ENCODE results near the gene NEUROD6. TPM values are rescaled to one million over a fixed set of nuclear protein-coding genes. Genes with fewer than 3 reads are reported as not detected.

The NEUROD6 gene
- total RNA-seq, 2 experiments from 2014 or later = not detected

DNA sequence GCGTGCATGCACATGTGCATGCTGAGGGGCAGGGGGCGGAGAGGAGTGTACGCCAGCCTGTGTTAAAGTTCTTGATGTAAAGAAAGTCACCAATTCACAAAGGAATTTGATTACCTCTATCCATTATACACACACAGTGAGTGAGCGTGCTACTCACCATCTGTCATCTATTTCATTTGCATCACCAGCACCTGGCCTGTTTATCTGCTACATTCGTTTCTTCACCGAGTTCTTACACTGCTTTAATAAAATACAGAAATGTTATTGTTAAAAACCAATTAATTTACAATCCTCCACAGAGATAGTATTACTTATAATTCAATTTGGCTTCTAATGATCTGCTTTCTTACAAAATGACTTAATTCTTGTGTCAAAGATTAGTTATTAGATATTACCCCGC is 32.6 kb downstream of the NEUROD6 start:
- Histone ChIP-seq H2AFZ (ENCODE audit: low read length) (no peak overlapping the region), H4K20me1 (ENCODE audit: insufficient read depth, low read length) (no peaks in the 10 kb centered on the region), H3K9me2 (ENCODE audit: insufficient read depth, low read length) (no peaks in the 10 kb centered on the region), H3K79me2 (ENCODE audit: insufficient read depth, low read depth, low read length) (no peaks in the 10 kb centered on the region), H3K4me1 (ENCODE audit: insufficient read depth, low read length, poor library complexity, severe bottlenecking) (no peaks in the 10 kb centered on the region), H3K27ac (ENCODE audit: low read depth, low read length, poor library complexity, severe bottlenecking) (no peak overlapping the region), H3K4me2 (ENCODE audit: low read length) (no peak overlapping the region), H3K36me3 (ENCODE audit: insufficient read depth, low read length) (no peaks in the 10 kb centered on the region), H3K9me3 (ENCODE audit: low read length) (no peaks in the 10 kb centered on the region), H3K4me3 (ENCODE audit: low read depth, low read length, poor library complexity, severe bottlenecking) (no peak overlapping the region)
- ChIA-PET POLR2A (no interaction called here), CTCF (ENCODE audit: unreplicated experiment) (no interaction called here)
- no TSS peak for BruUV-seq (replicated peaks)
- no peak for TF ChIP-seq CTCF (conservative IDR thresholded peaks at IDR 0.05; ENCODE audit: low read length)
- TF ChIP-seq EZH2phosphoT487 (IDR thresholded peaks at IDR 0.05; ENCODE audit: borderline replicate concordance, low read depth, low read length) = no peak
- intact Hi-C loops (cut with micrococcal nuclease; ENCODE audit: unreplicated experiment) = no loop called here
- no peak for DNase-seq (ENCODE audit: low spot score)

DNA sequence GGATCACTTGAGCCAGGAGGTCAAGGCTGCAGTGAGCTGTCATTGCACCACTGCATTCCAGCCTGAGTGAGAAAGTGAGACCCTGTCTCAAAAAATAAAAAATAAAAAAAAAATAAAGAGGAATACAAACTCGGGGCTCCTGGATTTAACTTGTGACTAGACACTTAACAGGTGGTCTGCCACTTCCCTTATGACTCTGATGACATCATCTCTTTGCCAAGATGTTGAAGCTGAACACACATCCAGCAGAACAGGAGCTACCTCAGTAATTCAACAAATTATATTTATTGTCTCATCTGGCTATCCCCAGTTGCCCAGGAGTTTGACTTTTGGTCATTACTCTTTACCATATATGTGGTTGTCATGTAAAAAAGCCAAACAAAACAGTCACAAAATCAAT is 35.3 kb downstream of the NEUROD6 start:
- Histone ChIP-seq H3K9me2 (ENCODE audit: insufficient read depth, low read length) (no peaks in the 10 kb centered on the region), H2AFZ (ENCODE audit: low read length) (no peak overlapping the region), H3K9me3 (ENCODE audit: low read length) (no peaks in the 10 kb centered on the region), H3K36me3 (ENCODE audit: insufficient read depth, low read length) (no peaks in the 10 kb centered on the region), H4K20me1 (ENCODE audit: insufficient read depth, low read length) (no peaks in the 10 kb centered on the region), H3K79me2 (ENCODE audit: insufficient read depth, low read depth, low read length) (no peaks in the 10 kb centered on the region), H3K4me1 (ENCODE audit: insufficient read depth, low read length, poor library complexity, severe bottlenecking) (no peaks in the 10 kb centered on the region), H3K4me2 (ENCODE audit: low read length) (no peak overlapping the region), H3K4me3 (ENCODE audit: low read depth, low read length, poor library complexity, severe bottlenecking) (no peak overlapping the region), H3K27ac (ENCODE audit: low read depth, low read length, poor library complexity, severe bottlenecking) (no peak overlapping the region)
- no peak for TF ChIP-seq EZH2phosphoT487 (IDR thresholded peaks at IDR 0.05; ENCODE audit: borderline replicate concordance, low read depth, low read length)
- DNase-seq (ENCODE audit: low spot score) = no peak
- intact Hi-C loops (cut with micrococcal nuclease; ENCODE audit: unreplicated experiment) = no loop called here
- BruUV-seq (replicated peaks) = no TSS peak
- POLR2A ChIA-PET = no interaction called here
- CTCF ChIA-PET (ENCODE audit: unreplicated experiment) = no interaction called here

GRCh38 chr7:31304446-31304845 is 36.1 kb downstream of the NEUROD6 start:
- no TSS peak for BruUV-seq (replicated peaks)
- TF ChIP-seq EZH2phosphoT487 (IDR thresholded peaks at IDR 0.05; ENCODE audit: borderline replicate concordance, low read depth, low read length) (no peak), CTCF (conservative IDR thresholded peaks at IDR 0.05; ENCODE audit: low read length) (no peak)
- Histone ChIP-seq H4K20me1 (ENCODE audit: insufficient read depth, low read length) (no peaks in the 10 kb centered on the region), H3K36me3 (ENCODE audit: insufficient read depth, low read length) (no peaks in the 10 kb centered on the region), H3K79me2 (ENCODE audit: insufficient read depth, low read depth, low read length) (no peaks in the 10 kb centered on the region), H3K4me1 (ENCODE audit: insufficient read depth, low read length, poor library complexity, severe bottlenecking) (no peaks in the 10 kb centered on the region), H3K4me3 (ENCODE audit: low read depth, low read length, poor library complexity, severe bottlenecking) (no peak overlapping the region), H3K9me2 (ENCODE audit: insufficient read depth, low read length) (no peaks in the 10 kb centered on the region), H3K9me3 (ENCODE audit: low read length) (no peaks in the 10 kb centered on the region), H3K27ac (ENCODE audit: low read depth, low read length, poor library complexity, severe bottlenecking) (no peak overlapping the region), H3K4me2 (ENCODE audit: low read length) (no peak overlapping the region), H2AFZ (ENCODE audit: low read length) (no peak overlapping the region)
- intact Hi-C loops (cut with micrococcal nuclease; ENCODE audit: unreplicated experiment) = no loop called here
- ChIA-PET CTCF (ENCODE audit: unreplicated experiment) (no interaction called here), POLR2A (no interaction called here)
- DNase-seq (ENCODE audit: low spot score) = no peak
